Coronary artery (tissue), 2 donors: Measurements from ENCODE around the gene OBI1.
A peak's percentile ranks its signal among the peaks of the same experiment; 100 is the strongest.

Source experiments
- DNase-seq: peaks from one replicate; pipeline ENCODE4 v3.0.0-alpha.2; 2017; ENCODE audit warnings: low spot score
- H3K27ac ChIP-seq, 2 donors: fragments of 200-600 bp; sonication (generic); one replicate each; pipeline ENCODE4 v1.5.1; 2016 to 2019
- H3K4me3 ChIP-seq: fragments of 200-600 bp; sonication (generic); 2 replicates; pipeline ENCODE4 v1.5.1; 2016; ENCODE audit warnings: mild to moderate bottlenecking, moderate library complexity
- CTCF ChIP-seq: fragments of 200-600 bp; sonication (generic); IDR thresholded peaks from one replicate; pipeline ENCODE4 v1.5.1; 2019; ENCODE audit warnings: antibody characterized with exemption

OBI1 gene

DNA sequence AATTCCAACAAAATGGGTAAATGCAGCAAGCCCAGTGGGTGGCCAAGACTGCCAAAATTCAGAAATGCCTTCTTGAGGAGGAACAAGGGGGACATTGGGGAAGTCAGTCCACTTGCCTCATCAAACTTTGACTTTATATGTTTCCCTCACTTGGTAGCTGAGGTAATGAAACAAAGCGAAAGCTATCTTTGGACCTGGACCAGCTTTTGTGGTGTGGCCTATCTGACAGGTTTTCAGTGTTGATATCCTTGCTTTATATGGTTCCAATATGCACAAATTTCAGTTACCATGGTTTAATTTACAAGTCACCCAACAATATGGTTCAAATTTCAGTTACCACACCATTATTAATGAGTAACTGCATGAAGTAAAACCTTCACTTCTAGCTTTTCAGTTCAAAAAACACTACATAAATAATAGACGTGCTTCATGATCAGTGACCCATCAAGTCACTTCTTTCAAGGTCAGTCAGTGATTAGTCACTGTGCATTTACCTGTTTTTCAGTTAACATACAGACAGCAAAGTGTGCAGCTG, 38.0 kb downstream of the OBI1 start:
- Histone ChIP-seq H3K27ac (no peak overlapping the region), H3K4me3 (no peak overlapping the region)
- DNase-seq: no peak
- TF ChIP-seq CTCF: no peak

GRCh38 chr13:78618411-78618810, 40.5 kb downstream of the OBI1 start:
- no peak for TF ChIP-seq CTCF
- DNase-seq: no peak
- H3K4me3 ChIP-seq: no peak overlapping the region

DNA sequence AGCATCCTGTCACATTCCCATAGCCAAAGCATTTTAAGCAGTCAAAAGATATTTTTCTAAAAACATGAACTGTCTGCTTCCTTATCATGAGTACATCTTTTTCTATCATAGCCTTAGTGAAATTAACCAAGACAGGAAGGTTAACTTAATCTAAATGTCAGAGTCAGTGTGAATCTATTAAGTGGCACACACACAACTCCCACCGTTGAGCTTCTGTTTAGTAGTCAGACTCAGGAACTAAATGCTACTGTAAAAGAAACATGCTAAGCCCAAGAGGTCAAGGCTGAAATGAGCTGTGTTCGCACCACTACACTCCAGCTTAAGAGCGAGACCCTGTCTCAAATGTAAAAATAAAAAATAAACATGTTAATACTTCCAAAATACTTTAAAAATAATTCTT, 47.9 kb downstream of the OBI1 start:
- Histone ChIP-seq H3K27ac (no peak overlapping the region), H3K4me3 (no peak overlapping the region)
- DNase-seq: no peak
- TF ChIP-seq CTCF: no peak

More at GRCh38 chr13:78618411-78618810, 40.5 kb downstream of the OBI1 start:
- no peak overlapping the region for H3K27ac ChIP-seq

- H3K4me3 ChIP-seq: no peak overlapping the region
- H3K27ac ChIP-seq: no peak overlapping the region
- TF ChIP-seq CTCF: no peak
- no peak for DNase-seq
These were observed 48.5 kb downstream of the OBI1 start for GRCh38 chr13:78610381-78610883.

DNA sequence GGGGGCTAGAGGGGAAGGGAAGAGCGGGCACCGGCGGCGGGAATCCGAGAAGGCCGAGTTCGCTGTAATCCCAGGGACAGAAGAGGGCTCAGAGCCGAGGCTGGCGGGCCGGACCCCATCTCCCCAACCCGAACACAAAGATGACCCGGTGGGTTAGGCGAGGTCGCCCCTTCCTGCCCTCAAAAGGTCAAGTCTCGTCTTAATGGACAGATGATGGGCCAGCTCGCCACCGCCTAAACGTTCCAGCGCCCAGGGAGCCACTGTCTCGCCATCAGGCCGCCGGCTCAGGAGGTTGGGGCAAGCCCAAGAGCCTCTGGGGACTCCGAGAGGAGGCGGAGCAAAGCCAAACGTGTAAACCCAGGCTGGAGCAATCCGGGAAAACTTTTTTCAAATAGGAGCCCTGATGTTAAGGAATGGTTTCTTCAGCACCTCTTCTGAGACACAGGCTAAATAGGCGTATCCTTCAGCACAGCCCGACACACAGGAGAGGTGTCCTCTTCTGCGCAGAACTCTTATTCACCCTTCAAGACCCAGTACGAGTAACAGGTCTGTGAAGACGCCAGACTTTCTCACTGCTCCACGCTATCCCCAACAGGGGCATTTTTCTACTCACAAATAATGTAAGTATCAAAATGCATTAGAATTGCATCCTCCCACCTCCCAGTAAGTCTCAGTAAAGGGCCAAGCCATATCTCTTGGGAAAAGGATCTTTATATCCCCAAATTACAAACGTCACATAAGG, 49.3 kb downstream of the OBI1 start:
- H3K4me3 ChIP-seq: peak overlapping the region; percentile 73
- no peak for TF ChIP-seq CTCF
- DNase-seq: no peak

DNA sequence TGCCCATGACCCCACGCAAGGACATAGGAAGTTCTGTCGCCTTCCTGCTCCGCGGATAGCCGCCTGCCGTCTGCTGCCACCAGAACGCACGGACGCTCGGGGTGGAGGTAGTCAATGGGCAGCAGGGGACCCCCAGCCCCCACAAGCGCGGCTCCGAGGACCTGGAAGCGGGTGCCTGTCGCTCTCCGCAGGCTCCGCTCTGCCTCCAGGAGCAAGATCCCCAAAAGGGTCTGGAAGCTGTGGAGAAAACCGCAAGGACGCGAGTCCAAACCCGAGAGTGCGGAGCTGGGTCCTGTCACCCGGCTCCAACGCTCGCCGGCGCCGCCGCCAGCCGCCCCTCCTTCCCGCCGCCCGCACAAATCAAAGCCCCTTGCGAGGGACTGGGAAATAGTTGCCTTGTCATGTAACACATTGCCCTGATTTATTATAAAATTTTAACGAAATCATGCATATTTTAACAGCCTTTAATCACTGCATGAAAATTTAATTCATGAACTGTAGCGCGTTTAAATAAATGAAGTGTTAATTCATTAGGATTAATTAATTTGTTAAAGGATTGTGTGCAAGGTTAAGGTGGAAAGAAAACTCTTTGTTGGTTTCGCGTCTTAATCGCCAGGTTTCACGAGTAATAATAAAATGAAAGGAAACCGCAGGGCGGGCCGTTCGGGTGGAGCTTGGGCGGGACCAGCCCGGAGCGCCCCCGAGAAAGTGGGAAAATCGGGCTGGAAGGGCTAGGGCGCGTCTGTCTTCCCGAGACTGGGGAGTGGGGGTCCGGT, 50.1 kb downstream of the OBI1 start:
- no peak for TF ChIP-seq CTCF
- no peak for DNase-seq
- Histone ChIP-seq H3K4me3 (peak overlapping the region; percentile 73), H3K27ac (no peak overlapping the region)

More for the DNA sequence above, 49.3 kb downstream of the OBI1 start:
- H3K27ac ChIP-seq: no peak overlapping the region
